A549 treated with DMSO at 1 μM for 4 hours (cell line): Measurements from ENCODE around the gene LAMC1. TPM values are rescaled to one million over a fixed set of nuclear protein-coding genes. Genes with fewer than 3 reads are reported as not detected.

Experiments used
- total RNA-seq: library from RNA; stranded (reverse); fragments of 200-300 nt; extraction: Qiagen RNA extraction; gene quantifications from 5 replicates; pipeline ENCODE4 v1.2.3, GENCODE V29; 2022; ENCODE audit warnings: low read depth

Gene LAMC1
- 94.4 to 132 TPM (median 118 TPM) in 5 replicates for total RNA-seq

DNA sequence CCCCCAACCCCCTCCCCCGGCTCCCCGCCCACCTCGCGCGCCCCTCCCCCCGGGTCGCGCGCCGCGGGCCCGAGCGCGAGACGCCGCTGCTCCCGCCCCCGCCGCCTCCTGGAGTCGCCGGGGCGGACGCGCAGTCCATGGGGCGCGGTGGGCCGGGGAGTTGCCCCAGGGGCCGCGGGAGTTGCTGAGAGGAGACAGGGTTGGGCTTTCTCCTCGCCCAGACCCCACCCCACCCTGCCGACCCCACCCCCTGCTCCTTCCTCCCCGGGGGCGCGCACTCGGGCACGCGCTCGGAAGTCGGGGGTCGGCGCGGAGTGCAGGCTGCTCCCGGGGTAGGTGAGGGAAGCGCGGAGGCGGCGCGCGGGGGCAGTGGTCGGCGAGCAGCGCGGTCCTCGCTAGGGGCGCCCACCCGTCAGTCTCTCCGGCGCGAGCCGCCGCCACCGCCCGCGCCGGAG is at the start of gene LAMC1:
Gene LAMC1, plus strand, starts transcription at position 275 of the 455 bp plus-strand sequence. CDS start 297 bp downstream, outside the sequence.

DNA sequence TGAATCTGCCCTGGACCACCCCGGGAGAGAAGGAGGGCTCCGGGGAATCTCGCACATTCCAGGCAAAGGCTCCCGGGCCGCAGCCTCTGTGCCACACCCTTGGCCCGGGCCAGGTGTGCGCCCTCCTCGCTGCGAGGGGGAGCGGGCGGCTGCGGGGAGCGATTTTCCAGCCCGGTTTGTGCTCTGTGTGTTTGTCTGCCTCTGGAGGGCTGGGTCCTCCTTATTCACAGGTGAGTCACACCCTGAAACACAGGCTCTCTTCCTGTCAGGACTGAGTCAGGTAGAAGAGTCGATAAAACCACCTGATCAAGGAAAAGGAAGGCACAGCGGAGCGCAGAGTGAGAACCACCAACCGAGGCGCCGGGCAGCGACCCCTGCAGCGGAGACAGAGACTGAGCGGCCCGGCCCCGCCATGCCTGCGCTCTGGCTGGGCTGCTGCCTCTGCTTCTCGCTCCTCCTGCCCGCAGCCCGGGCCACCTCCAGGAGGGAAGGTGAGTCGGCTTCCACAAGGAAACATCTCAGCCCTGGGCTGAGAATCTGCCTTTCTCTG is 162.8 kb downstream of the LAMC1 start, which contains the start of gene LAMC2:
Gene LAMC2, plus strand, starts transcription at position 324 of the 550 bp plus-strand sequence. Its CDS starts 89 bp downstream, at position 413.

Other genes starting within 250 kb of the LAMC1 start
- gene NPL, start 233.6 kb upstream of the LAMC1 start, total RNA-seq: 0.41 to 1.2 TPM (median 1.1 TPM) in 5 replicates
- gene DHX9, start 184.1 kb upstream of the LAMC1 start, total RNA-seq: 171 to 188 TPM (median 180 TPM) in 5 replicates
- not detected in 5 replicates for gene SHCBP1L, start 70.3 kb upstream of the LAMC1 start, total RNA-seq
- gene LAMC2, start 162.8 kb downstream of the LAMC1 start, total RNA-seq: 27.6 to 40.3 TPM (median 29.1 TPM) in 5 replicates